Activated CD4-positive, alpha-beta memory T cell treated with anti-CD3 and anti-CD28 coated beads, Interleukin-2, amount 10 ng/mL, durations not matched to agents 7 days and 5 days (primary cell): ENCODE data around the gene GPR156. TPM values are rescaled to one million over a fixed set of nuclear protein-coding genes. Genes with fewer than 3 reads are reported as not detected.

Experiments
- CTCF ChIA-PET: fragments of 350-600 bp; sonication (Branson Sonifier 250); formaldehyde crosslinking; loops from one replicate; lab custom pipeline; 2021; ENCODE audit warnings: antibody characterized with exemption, inconsistent platforms; lab: Charles Lee
- POLR2A ChIA-PET: fragments of 350-600 bp; sonication (Branson Sonifier 250); formaldehyde crosslinking; loops from one replicate; lab custom pipeline; 2021; ENCODE audit warnings: antibody characterized with exemption; lab: Charles Lee
- DNase-seq: peaks from one replicate; pipeline ENCODE4 v3.0.0-alpha.2; 2020
- H3K27ac Mint-ChIP-seq: one replicate; pipeline ENCODE4 v1.8.0; 2021; ENCODE audit warnings: mild to moderate bottlenecking, mixed read lengths
- H3K27me3 Mint-ChIP-seq: one replicate; pipeline ENCODE4 v1.8.0; 2021; ENCODE audit warnings: mixed read lengths
- H3K36me3 Mint-ChIP-seq: one replicate; pipeline ENCODE4 v1.8.0; 2021; ENCODE audit warnings: low read depth, mixed read lengths
- H3K4me1 Mint-ChIP-seq: one replicate; pipeline ENCODE4 v1.8.0; 2021; ENCODE audit warnings: mixed read lengths
- H3K4me3 Mint-ChIP-seq: one replicate; pipeline ENCODE4 v1.8.0; 2021; ENCODE audit warnings: mild to moderate bottlenecking, mixed read lengths
- H3K9me3 Mint-ChIP-seq: one replicate; pipeline ENCODE4 v1.8.0; 2021; ENCODE audit warnings: mixed read lengths
- total RNA-seq, 2 experiments: library from RNA; stranded (reverse); gene quantifications; one replicate each; pipeline ENCODE4 v1.2.3, GENCODE V29; 2021

Gene GPR156
- total RNA-seq, 2 experiments from 2014 or later, result not detected

GRCh38 chr3:120177707-120178306 lies 107.2 kb downstream of the GPR156 start:
- H3K36me3 Mint-ChIP-seq, result no peaks in the 10 kb centered on the region
- ChIA-PET POLR2A (no interaction called here), CTCF (no interaction called here)
- H3K27ac Mint-ChIP-seq, result no peak overlapping the region
- H3K4me1 Mint-ChIP-seq, result no peaks in the 10 kb centered on the region
- no peak for DNase-seq
- no peaks in the 10 kb centered on the region for H3K9me3 Mint-ChIP-seq
- H3K27me3 Mint-ChIP-seq, result peaks cover 5% of the 10 kb centered on the region
- H3K4me3 Mint-ChIP-seq, result no peak overlapping the region

- no peak overlapping the region for H3K4me3 Mint-ChIP-seq
- H3K27ac Mint-ChIP-seq, result no peak overlapping the region
- H3K36me3 Mint-ChIP-seq, result no peaks in the 10 kb centered on the region
- ChIA-PET CTCF (interaction anchor here (1.1 kb wide), 1 partner anchor 285 kb away, joined by 3 read pairs; no protein-coding TSS in a partner anchor), POLR2A (no interaction called here)
- H3K27me3 Mint-ChIP-seq, result peaks cover 5% of the 10 kb centered on the region
- H3K9me3 Mint-ChIP-seq, result no peaks in the 10 kb centered on the region
- DNase-seq, result no peak
- H3K4me1 Mint-ChIP-seq, result no peaks in the 10 kb centered on the region
These were observed 107.9 kb downstream of the GPR156 start for GRCh38 chr3:120177151-120177550.

GRCh38 chr3:120174811-120175539 lies 110.0 kb downstream of the GPR156 start:
- Mint-ChIP-seq H3K36me3 (no peaks in the 10 kb centered on the region), H3K27me3 (peaks cover 3% of the 10 kb centered on the region), H3K4me1 (no peaks in the 10 kb centered on the region), H3K27ac (no peak overlapping the region), H3K9me3 (no peaks in the 10 kb centered on the region), H3K4me3 (no peak overlapping the region)
- ChIA-PET CTCF (no interaction called here), POLR2A (no interaction called here)
- no peak for DNase-seq

GRCh38 chr3:120173056-120173675 lies 111.9 kb downstream of the GPR156 start:
- CTCF ChIA-PET, result interaction anchor here (0.6 kb wide), 1 partner anchor 353 kb away, joined by 4 read pairs; no protein-coding TSS in a partner anchor

GRCh38 chr3:120172070-120172469 lies 113.0 kb downstream of the GPR156 start:
- no peaks in the 10 kb centered on the region for H3K36me3 Mint-ChIP-seq
- CTCF ChIA-PET, result no interaction called here
- POLR2A ChIA-PET, result no interaction called here
- H3K27ac Mint-ChIP-seq, result no peak overlapping the region
- H3K4me1 Mint-ChIP-seq, result no peaks in the 10 kb centered on the region
- no peak for DNase-seq
- H3K27me3 Mint-ChIP-seq, result no peaks in the 10 kb centered on the region
- H3K4me3 Mint-ChIP-seq, result no peak overlapping the region
- no peaks in the 10 kb centered on the region for H3K9me3 Mint-ChIP-seq

More at GRCh38 chr3:120173056-120173675, 111.9 kb downstream of the GPR156 start:
- Mint-ChIP-seq H3K36me3 (no peaks in the 10 kb centered on the region), H3K4me3 (no peak overlapping the region), H3K27me3 (peaks cover 3% of the 10 kb centered on the region), H3K4me1 (no peaks in the 10 kb centered on the region), H3K27ac (no peak overlapping the region), H3K9me3 (no peaks in the 10 kb centered on the region)
- no peak for DNase-seq
- POLR2A ChIA-PET, result no interaction called here

GRCh38 chr3:120171134-120171873 lies 113.7 kb downstream of the GPR156 start:
- DNase-seq, result no peak
- Mint-ChIP-seq H3K36me3 (no peaks in the 10 kb centered on the region), H3K9me3 (no peaks in the 10 kb centered on the region), H3K4me1 (no peaks in the 10 kb centered on the region), H3K27ac (no peak overlapping the region), H3K27me3 (no peaks in the 10 kb centered on the region), H3K4me3 (no peak overlapping the region)
- ChIA-PET POLR2A (no interaction called here), CTCF (no interaction called here)

GRCh38 chr3:120170223-120170622 lies 114.8 kb downstream of the GPR156 start:
- Mint-ChIP-seq H3K27me3 (no peaks in the 10 kb centered on the region), H3K9me3 (no peaks in the 10 kb centered on the region), H3K27ac (no peak overlapping the region), H3K4me3 (no peak overlapping the region), H3K36me3 (no peaks in the 10 kb centered on the region), H3K4me1 (no peaks in the 10 kb centered on the region)
- POLR2A ChIA-PET, result no interaction called here
- CTCF ChIA-PET, result no interaction called here
- no peak for DNase-seq

GRCh38 chr3:120169407-120169806 lies 115.6 kb downstream of the GPR156 start:
- Mint-ChIP-seq H3K9me3 (no peaks in the 10 kb centered on the region), H3K27ac (no peak overlapping the region), H3K36me3 (no peaks in the 10 kb centered on the region), H3K27me3 (no peaks in the 10 kb centered on the region), H3K4me3 (no peak overlapping the region), H3K4me1 (no peaks in the 10 kb centered on the region)
- ChIA-PET CTCF (interaction anchor here (0.9 kb wide), 1 partner anchor 248 kb away, joined by 3 read pairs; no protein-coding TSS in a partner anchor), POLR2A (no interaction called here)
- DNase-seq, result no peak

GRCh38 chr3:120168611-120169010 lies 116.4 kb downstream of the GPR156 start:
- Mint-ChIP-seq H3K9me3 (no peaks in the 10 kb centered on the region), H3K27me3 (no peaks in the 10 kb centered on the region), H3K4me1 (no peaks in the 10 kb centered on the region), H3K27ac (no peak overlapping the region), H3K4me3 (no peak overlapping the region), H3K36me3 (no peaks in the 10 kb centered on the region)
- CTCF ChIA-PET, result no interaction called here
- POLR2A ChIA-PET, result no interaction called here
- DNase-seq, result no peak

GRCh38 chr3:120168038-120168437 lies 117.0 kb downstream of the GPR156 start:
- H3K4me1 Mint-ChIP-seq, result no peaks in the 10 kb centered on the region
- CTCF ChIA-PET, result no interaction called here
- DNase-seq, result no peak
- no peak overlapping the region for H3K27ac Mint-ChIP-seq
- no peaks in the 10 kb centered on the region for H3K27me3 Mint-ChIP-seq
- no peaks in the 10 kb centered on the region for H3K9me3 Mint-ChIP-seq
- H3K4me3 Mint-ChIP-seq, result no peak overlapping the region
- no peaks in the 10 kb centered on the region for H3K36me3 Mint-ChIP-seq
- POLR2A ChIA-PET, result no interaction called here

GRCh38 chr3:120167488-120167887 lies 117.5 kb downstream of the GPR156 start:
- Mint-ChIP-seq H3K4me3 (no peak overlapping the region), H3K4me1 (no peaks in the 10 kb centered on the region), H3K27ac (no peak overlapping the region), H3K36me3 (no peaks in the 10 kb centered on the region), H3K9me3 (no peaks in the 10 kb centered on the region), H3K27me3 (peaks cover under 1% of the 10 kb centered on the region)
- CTCF ChIA-PET, result no interaction called here
- POLR2A ChIA-PET, result no interaction called here
- DNase-seq, result no peak

GRCh38 chr3:120163816-120164215 lies 121.2 kb downstream of the GPR156 start:
- CTCF ChIA-PET, result no interaction called here
- Mint-ChIP-seq H3K9me3 (no peaks in the 10 kb centered on the region), H3K27ac (no peak overlapping the region), H3K4me3 (no peak overlapping the region), H3K36me3 (no peaks in the 10 kb centered on the region), H3K27me3 (peaks cover 14% of the 10 kb centered on the region), H3K4me1 (no peaks in the 10 kb centered on the region)
- DNase-seq, result no peak
- POLR2A ChIA-PET, result no interaction called here

GRCh38 chr3:120163026-120163425 lies 122.0 kb downstream of the GPR156 start:
- H3K4me3 Mint-ChIP-seq, result no peak overlapping the region
- H3K9me3 Mint-ChIP-seq, result no peaks in the 10 kb centered on the region
- no peaks in the 10 kb centered on the region for H3K4me1 Mint-ChIP-seq
- H3K27me3 Mint-ChIP-seq, result peaks cover 14% of the 10 kb centered on the region
- no peak overlapping the region for H3K27ac Mint-ChIP-seq
- ChIA-PET CTCF (no interaction called here), POLR2A (no interaction called here)
- no peaks in the 10 kb centered on the region for H3K36me3 Mint-ChIP-seq
- DNase-seq, result no peak
